Left lobe of liver (tissue), 2 donors: Measurements from ENCODE around the gene TYW1B. TPM values are rescaled to one million over a fixed set of nuclear protein-coding genes. Genes with fewer than 3 reads are reported as not detected.
A peak's percentile ranks its signal among the peaks of the same experiment; 100 is the strongest.
"Not testable (repeated sequence)": the region's sequence is repeated elsewhere in the genome, so short reads cannot be mapped to it uniquely, and the experiment has no call there.

Source experiments
- ATAC-seq: fragments of 200-7000 bp; cut with Tn5 transposase; one replicate; pipeline ENCODE4 v1.9.1; 2020; ENCODE audit warnings: mild to moderate bottlenecking, moderate library complexity
- DNase-seq: peaks from one replicate; pipeline ENCODE4 v3.0.0-alpha.2; 2020; ENCODE audit warnings: low spot score
- total RNA-seq: library from RNA; stranded (reverse); gene quantifications from one replicate; pipeline ENCODE4 v1.2.1, GENCODE V29; 2021
- donor health status: DM: no; HTN: no; CAD: no; lungs with moderate emphysema.
- donor health status: DM: no; HTN: yes; CAD: no.

The TYW1B gene
- total RNA-seq, 1 donor from 2014 or later = 1.5 TPM

DNA sequence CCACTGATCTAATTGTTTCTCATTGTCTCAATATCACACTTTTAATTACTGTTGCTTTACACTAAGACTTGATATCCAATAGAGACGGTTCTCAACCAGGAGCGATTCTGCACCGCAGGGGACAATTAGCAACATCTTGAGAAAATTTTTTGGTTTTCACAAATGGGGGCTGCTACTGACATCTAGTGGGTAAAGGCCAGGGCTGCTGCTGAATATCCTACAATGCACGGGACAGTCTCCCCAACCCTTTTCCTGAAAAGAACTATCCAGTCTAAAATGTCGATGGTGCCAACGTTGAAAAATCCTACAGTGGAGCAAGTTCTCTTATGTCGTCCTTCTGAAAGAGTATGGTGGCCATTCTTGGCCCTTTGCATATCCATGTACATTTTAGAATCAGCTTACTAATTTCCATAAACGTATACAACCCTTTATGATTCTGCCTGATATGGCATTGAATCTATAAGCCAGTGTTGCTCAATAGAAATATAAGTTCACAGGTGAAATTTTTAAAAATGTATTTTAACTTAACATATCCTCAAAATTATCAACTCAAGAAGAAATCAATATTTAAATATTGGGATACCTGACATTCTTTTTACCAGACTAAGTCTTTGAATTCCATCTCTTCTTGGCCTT lies 192.6 kb downstream of the TYW1B start:
- DNase-seq = not testable (repeated sequence)
- peak; percentile 58 for ATAC-seq

DNA sequence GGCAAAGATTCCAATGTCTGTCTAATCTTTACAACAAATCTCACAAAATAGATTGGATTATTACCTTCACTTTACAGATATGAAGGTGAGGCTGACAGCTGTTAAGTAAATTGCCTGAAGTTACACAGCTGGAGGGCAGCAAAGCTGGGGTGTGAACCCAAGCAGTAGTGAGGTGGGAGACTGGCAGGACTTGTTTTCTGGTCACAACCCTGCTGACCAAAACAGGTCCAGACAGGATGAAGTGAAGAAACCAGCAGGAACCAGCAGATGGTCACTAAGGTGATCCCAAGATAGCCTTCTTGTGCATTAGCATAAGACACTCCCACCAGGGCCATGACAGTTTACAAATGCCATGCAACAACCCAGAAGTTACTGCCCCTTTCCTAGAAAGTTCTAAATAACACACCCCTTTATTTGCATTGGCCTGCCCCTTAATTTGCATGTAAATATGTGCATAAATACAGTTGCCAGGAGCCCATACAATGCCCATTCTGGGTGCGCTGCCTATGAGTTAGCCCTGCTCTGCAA lies 195.2 kb downstream of the TYW1B start:
- not testable (repeated sequence) for DNase-seq, ATAC-seq

DNA sequence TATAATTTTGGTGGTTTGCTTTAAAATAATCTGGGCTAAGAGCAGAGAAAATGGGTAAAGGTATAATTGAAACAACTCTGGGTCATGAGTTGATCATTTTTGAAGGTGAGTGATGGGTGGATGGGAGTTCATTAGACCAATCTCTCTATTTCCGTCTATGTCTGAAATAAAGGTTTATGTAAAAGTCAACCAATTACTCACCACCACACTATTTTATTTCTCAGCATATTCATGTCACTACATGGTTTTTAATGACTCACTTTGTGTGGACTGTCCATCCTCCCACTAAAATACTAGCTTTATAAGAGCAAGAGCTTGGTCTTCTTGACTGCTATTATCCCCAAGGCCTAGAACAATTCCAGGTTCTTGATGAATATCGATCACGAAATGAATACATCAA lies 199.6 kb downstream of the TYW1B start:
- not testable (repeated sequence) for DNase-seq, ATAC-seq

DNA sequence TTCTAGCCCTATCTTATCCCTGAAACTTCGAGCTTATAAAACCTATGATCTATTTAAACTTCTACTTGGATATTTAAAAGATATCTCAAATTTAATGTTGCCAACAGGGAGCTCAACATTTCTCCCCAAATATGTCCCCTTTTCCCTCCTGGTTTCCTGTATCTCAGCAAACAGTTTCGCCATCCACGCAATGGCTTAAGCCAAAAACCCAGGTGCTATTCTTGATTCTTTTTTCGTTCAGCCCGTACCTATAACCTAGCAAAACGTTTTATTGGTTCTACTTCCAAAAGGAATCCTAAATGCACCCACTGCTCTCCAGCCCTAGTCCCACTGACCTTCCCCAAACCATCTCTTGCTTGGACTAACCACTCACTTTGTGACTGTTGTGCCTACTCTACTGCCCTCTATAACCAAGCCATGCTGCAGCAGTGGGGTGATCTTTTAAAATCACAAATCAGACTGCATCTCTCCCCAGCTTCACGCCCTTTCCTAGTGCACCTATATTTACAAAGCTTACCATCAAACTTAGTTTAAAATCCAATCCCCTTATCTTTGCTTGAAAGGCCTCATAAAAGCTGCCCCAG lies 201.5 kb downstream of the TYW1B start:
- ATAC-seq, DNase-seq: not testable (repeated sequence)

DNA sequence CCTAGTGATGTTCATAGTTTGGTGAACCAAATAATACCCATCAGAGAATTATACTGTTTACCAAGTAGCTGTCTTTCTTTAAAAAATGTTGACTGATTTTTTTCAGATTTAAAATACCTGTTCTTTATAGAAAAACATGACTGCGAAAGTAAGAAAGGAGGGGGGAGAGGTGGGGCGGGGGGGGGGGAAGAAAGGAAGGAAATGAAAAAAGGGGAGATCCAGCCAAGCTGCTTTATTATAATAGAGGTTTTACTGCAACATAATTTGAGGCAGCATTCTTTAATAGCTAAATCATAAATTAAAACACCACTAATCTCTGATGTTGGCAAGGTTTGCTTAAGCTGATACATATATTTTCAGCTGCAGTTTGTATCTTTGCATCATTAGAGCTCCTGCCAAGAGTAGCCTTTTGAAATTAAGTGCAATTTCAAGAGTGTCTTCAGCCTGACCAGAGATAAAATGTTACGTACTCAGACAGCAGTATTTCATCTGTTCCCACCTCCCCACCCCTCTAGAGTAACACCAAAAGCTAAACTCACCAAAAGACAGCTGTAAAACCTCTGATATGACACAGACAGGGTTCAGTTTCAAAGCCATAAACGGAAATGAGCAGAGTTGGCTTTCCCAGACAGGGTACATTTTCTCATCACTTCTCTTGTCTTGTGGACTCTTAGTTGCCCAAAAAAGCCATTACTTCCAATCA lies 202.1 kb downstream of the TYW1B start:
- DNase-seq, ATAC-seq: not testable (repeated sequence)

DNA sequence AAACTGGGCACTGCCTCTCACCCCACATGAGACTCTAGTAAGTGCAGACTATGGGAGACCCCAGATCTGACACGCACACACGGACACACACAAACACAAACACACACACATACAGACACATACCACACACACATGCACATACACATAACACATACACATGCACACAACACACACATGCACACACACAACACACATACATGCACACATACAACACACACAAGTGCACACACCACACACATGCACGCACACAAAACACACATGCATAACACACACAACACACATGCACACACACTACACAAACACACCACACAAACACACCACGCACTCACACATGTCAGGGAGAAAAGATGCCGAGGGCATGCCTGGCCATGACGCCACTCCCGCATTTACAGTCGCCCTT lies 205.5 kb downstream of the TYW1B start:
- DNase-seq (no peak), ATAC-seq (no peak)

DNA sequence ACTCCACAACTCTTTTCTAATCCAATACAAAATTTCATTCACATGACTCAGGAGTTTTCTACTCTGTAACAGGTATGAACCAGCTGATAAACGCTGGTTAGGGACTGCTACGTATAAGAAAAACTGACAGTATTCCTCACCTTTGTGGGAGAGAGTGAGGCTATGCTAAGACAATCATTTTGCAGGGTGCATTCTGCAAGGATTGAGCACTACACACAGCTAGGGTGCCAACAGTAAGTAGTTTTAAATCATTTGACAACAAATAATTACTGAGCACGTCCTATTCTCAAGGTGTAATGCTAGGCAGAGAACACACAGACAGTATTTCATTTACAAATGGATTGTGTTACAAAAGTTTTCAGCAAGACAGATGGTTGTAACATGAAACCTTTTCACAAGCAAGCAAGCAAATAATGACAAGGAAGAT lies 206.2 kb downstream of the TYW1B start:
- DNase-seq, ATAC-seq: not testable (repeated sequence)

DNA sequence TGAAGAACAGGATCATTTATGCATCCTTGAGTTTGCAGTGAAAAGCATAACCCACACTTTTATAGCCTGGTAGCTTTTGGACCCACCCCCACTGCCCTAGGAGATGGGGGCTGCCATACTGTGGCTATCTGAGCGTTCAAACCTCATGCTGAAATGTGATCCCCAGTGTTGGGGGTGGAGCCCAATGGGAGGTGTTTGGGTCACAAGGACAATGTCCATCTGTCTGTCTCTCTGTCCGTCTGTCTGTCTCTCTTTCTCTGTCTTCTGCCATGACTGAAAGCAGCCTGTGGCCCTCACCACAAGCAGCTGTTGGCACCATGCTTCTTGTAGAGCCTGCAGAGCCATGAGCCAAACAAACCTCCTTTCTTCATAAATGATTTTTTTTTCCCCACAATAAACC lies 207.1 kb downstream of the TYW1B start:
- not testable (repeated sequence) for ATAC-seq

DNA sequence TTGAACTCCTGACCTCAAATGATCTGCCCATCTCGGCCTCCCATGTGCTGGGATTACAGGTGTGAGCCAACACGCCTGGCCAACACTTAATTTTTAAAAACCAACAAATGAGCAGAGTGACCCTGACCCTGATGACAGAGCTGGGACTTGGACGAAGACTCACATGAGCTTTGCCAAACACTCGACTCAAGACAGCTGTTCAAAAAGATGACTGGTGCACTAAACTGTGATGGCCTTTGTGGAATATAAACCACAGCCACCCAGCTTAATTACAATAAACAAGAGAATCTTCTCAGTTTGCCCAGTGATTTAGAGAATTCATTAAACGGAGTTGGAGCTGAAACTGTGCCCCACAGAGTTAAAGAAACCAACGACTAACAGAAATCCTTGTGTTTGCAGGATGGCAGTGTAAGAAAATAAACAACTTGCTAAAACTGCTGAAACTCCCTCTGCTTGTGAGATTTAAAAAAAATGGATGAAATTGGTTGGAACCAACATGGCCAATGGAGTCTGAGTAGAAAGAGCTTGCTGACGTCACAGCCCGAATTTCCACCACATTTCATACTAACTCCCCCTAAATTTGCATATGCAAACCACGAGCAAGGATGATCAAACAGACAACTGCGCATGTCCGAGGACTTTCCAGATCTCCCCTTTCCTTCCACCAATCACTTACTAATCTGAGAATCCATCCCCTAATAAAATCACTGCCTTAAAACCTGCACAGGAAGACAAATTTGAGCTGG lies 209.4 kb downstream of the TYW1B start:
- peak; percentile 40 for ATAC-seq
- DNase-seq = not testable (repeated sequence)

More for the DNA sequence above, 207.1 kb downstream of the TYW1B start:
- not testable (repeated sequence) for DNase-seq

DNA sequence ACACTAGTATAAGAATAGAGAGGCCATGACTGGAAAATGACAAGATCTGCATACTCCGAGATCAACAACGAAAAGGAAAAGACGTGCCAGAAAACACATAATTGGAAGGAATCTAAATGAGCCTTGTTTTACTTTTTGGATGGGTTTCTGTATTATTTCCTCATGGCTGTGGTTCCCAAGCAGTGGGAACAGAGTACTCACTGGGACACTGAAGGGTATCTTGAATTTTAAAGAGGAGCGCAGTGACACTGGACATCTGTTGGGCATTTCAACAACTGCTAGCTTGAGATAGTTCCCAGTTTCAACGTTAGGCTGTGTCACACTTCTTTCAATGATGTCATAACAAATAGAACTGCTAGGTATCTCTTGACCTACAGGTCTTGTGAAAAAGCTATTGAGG lies 218.2 kb downstream of the TYW1B start:
- DNase-seq, ATAC-seq: not testable (repeated sequence)

DNA sequence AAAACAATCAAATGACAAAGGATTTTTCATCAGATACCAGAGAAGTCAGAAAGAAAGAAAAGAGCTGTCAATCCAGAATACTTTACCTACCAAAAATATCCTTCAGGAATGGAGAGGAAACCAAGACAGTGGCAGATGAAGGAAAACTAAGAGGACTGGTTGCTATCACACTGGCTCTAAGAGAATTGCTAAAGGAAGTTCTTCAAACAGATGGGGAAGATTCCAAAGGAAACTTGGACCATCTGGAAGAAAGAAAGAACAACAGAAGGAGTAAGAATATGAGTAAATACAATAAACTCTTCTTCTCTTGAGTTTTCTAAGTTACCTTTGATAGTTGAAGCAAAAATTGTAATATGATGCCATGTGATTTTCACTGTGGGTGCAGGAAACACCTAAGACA lies 220.0 kb downstream of the TYW1B start:
- ATAC-seq, DNase-seq: not testable (repeated sequence)

DNA sequence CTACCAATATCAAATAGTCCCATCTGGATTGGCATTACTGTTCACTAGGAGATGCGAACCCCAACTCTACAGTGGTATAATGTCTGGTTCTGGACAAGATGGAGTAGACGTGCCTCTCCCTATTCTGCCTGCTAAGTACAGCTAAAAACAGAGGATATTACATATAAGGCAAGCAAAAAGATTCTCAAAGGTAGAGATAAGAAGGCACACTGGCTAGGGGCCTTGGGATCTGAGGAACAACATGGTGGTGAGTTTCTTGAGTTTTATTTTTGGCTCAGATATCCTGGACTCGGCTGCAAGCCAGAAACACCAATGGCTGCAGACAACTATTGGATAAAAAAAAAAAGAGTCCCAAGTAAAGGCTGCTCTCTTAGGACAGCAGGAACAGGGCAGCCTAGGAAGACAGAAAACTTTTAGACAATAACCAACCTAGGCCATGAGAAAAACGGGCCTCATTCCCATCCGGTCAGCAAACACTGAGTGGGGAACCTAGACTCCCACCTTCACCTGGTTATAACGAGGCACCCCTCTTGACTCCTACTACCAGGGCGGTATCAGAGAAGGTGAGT lies 222.1 kb downstream of the TYW1B start:
- not testable (repeated sequence) for ATAC-seq, DNase-seq

DNA sequence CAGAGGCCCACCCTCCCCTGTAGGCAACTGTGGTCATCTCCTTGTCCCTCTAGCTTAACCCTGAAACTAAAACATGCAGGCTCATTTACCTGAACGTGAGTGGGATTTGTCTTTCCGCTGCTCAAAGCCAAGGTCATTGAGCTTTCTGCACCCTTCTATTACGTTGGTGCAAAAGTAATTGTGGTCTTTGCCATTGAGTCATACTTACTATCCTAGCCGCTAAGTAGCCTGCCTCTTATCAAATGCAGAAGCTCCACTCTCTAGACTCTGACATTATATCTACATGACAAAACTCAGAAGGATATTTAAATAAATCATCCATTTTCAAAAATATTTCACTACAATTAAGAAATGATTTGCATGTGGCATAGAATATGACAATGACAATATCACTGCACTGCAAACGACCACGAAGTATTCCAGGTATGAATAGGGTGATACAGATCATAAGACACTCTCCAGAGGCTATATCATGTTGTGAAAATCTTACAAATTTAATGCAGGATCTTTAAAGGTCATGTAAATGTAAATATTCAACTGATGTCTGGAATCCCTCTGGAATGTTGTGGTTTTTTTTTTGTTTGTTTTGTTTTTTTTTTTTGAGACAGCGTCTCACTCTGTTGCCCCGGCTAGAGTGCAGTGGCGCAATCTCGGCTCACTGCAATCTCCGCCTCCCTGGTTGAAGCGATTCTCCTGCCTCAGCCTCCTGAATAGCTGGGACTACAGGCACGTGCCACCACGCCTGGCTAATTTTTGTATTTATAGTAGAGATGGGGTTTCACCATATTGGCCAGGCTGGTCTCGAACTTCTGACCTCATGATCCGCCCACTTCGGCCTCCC lies 223.0 kb downstream of the TYW1B start:
- not testable (repeated sequence) for ATAC-seq, DNase-seq

DNA sequence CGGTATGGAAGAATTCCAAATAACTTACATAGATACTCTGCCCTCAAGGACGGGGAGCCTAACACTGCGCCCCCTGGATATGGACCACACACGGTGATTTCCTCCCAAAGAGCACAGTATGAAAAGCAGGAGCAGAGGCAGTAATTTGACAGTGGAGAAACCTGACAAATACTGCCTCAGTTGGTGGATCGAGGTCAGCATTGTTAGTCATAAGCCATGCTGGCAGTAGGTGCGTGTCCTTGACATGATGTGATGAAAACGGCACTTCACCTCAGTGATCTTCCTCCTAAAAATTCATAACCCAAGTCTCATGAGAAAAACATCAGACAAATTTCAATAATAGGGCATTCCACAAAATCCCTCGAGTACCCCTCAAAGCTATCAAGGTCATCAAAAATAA lies 224.5 kb downstream of the TYW1B start:
- not testable (repeated sequence) for DNase-seq, ATAC-seq

DNA sequence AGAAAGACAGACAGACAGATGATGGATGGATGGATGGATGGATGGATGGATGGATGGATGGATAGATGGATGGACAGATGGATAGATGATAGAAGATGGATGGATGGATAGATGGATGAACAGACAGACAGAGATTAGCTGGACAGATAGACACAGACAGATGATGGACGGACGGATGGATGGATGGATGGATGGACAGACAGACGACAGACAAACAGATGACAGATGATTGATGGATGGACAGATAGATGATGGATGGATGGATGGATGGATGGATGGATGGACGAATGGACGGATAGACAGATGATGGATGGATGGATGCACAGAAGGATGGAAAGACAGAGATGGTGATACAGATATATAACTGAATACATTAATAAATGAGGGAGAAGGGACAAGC lies 224.9 kb downstream of the TYW1B start:
- no peak for DNase-seq
- ATAC-seq = no peak

DNA sequence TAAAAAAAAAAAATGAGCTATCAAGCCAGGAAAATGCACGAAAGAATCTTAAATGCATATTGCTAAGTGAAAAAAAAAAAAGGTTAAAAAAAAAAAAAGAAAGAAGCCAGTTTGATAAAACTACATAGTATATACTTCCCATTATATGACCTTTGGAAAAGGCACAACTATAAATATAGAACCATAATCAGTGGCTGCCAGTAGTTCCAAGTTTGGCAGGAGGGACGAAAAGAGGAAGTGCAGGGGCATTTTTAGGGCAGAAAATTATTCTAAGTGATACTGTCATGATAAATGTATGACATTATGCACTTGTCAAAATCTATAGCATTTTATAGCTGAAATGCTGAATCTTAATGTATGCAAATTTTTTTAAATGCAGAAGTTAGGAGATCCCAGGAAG lies 226.3 kb downstream of the TYW1B start:
- not testable (repeated sequence) for ATAC-seq, DNase-seq

DNA sequence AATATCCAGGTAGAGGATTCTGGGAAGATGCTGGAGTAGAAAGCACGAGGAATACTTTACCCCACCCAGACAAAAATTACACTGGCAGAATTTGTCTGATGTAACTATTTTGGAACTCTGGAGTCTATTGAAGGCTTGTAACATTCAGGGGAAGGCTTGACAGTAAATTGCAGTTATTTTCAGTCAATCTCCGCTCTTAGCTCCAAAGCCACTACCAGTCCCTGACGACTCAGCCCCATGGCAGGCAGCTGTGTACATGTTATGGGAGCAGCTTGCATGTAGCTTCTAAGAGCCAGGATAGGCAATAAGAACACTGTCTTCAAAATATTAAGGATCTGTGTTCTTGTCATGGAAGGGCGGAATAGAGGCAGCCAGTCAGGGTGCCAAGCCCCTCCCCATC lies 238.0 kb downstream of the TYW1B start:
- not testable (repeated sequence) for ATAC-seq, DNase-seq

DNA sequence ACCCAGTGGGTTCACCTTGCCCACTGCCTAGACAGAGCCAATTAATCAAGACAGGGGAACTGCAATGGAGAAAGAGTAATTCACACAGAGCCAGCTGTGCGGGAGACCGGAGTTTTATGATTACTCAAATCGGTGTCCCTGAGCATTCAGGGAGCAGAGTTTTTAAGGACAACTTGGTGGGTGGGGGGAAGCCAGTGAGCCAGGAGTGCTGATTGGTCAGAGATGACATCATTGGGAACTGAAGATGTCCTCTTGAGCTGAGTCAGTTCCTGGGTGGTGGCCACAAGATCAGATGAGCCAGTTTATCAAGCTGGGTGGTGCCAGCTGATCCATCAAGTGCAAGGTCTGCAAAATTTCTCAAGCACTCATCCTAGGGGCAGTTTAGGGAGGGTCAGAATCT lies 240.7 kb downstream of the TYW1B start:
- not testable (repeated sequence) for ATAC-seq, DNase-seq

DNA sequence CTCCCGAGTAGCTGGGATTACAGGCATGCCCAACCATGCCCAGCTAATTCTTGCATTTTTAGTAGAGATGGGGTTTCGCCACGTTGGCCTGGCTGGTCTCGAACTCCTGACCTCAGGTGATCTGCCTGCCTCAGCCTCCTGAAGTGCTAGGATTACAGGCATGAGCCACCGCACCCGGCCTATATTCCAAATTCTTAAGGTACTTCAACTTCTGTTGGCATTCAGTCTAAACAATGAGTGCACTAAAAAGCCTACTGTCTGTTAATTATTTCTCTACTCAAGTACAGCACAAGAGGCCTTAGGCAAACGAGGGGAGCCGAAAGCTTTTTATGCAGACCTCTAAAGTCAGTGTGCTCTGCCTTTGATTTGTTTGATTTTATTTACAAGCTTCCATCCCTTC lies 243.4 kb downstream of the TYW1B start:
- ATAC-seq, DNase-seq: not testable (repeated sequence)
